ENCODE measurements around the gene ZNF420.
"Not testable (repeated sequence)": the region's sequence is repeated elsewhere in the genome, so short reads cannot be mapped to it uniquely, and the experiment has no call there.

ZNF420 gene

DNA sequence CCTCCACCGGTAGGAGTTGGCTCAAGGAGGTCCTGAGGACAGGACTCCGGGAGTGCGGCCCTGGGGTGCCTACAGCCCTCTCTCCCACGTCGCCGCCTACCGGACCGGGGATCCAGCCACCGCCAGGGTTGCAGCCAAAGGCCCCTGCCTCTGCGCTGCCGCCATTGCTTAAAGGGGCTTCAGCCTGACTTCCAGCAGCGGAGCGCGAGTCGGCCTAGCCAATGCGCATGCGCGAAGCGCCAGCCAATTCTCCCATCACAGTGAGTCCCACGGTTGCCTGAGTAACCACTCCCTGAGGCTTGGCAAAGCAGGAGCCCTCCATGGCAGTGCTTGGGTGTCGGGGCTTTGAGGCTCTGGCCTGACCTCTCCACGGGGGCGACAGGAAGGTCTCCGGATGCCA is 21.5 kb upstream of the ZNF420 start:
- Histone ChIP-seq H3K36me3 (ENCODE audit: control insufficient read depth, low read length) (no peaks in the 10 kb centered on the region), H3K4me2 (ENCODE audit: low read length) (no peak overlapping the region), H3K4me3 (ENCODE audit: low read length) (no peak overlapping the region), H3K9me3 (ENCODE audit: control insufficient read depth, insufficient read depth, low read length) (peaks cover 36% of the 10 kb centered on the region), H3F3A (ENCODE audit: control insufficient read depth, insufficient read depth) (no peaks in the 10 kb centered on the region), H3K27ac (ENCODE audit: low read depth, low read length) (no peak overlapping the region), H3K79me2 (ENCODE audit: control insufficient read depth, low read length) (no peaks in the 10 kb centered on the region), H3K27me3 (ENCODE audit: control insufficient read depth, low read length) (no peaks in the 10 kb centered on the region), H4K20me1 (ENCODE audit: control insufficient read depth, insufficient read depth, low read depth, low read length) (no peaks in the 10 kb centered on the region), H3K9me2 (replicated peaks; ENCODE audit: control insufficient read depth, low read length) (no peaks in the 10 kb centered on the region), H3K4me1 (ENCODE audit: control insufficient read depth, low read length) (no peaks in the 10 kb centered on the region)
- TF ChIP-seq EZH2phosphoT487 (IDR thresholded peaks at IDR 0.05; ENCODE audit: borderline replicate concordance, low read length): no peak
- TF ChIP-seq CTCF (IDR thresholded peaks at IDR 0.05; ENCODE audit: low read depth, low read length, poor library complexity, severe bottlenecking): no peak

DNA sequence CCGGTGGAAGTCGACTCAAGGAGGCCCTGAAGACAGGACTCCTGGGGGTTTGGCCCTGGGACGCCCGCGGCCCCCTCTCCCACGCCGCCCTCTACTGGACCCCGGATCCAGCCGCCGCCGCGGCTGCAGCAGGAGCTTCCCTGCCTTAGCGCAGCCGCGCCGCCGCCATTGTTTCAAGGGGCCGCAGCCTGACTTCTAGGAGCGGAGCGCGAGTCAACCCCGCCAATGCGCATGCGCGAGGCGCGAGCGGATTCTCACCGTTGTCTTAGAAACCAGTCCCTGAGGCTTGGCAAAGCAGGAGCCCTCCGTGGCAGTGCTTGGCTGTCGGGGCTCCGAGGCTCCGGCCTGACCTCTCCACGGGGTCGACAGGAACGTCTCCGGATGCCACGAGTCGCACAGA is 19.1 kb upstream of the ZNF420 start:
- Histone ChIP-seq H3K4me2 (ENCODE audit: low read length) (no peak overlapping the region), H3K9me3 (ENCODE audit: control insufficient read depth, insufficient read depth, low read length) (peaks cover 36% of the 10 kb centered on the region), H3K4me3 (ENCODE audit: low read length) (no peak overlapping the region), H4K20me1 (ENCODE audit: control insufficient read depth, insufficient read depth, low read depth, low read length) (no peaks in the 10 kb centered on the region), H3K27me3 (ENCODE audit: control insufficient read depth, low read length) (no peaks in the 10 kb centered on the region), H3K79me2 (ENCODE audit: control insufficient read depth, low read length) (no peaks in the 10 kb centered on the region), H3K36me3 (ENCODE audit: control insufficient read depth, low read length) (no peaks in the 10 kb centered on the region), H3F3A (ENCODE audit: control insufficient read depth, insufficient read depth) (no peaks in the 10 kb centered on the region), H3K27ac (ENCODE audit: low read depth, low read length) (no peak overlapping the region), H3K4me1 (ENCODE audit: control insufficient read depth, low read length) (no peaks in the 10 kb centered on the region), H3K9me2 (replicated peaks; ENCODE audit: control insufficient read depth, low read length) (no peaks in the 10 kb centered on the region)
- no peak for TF ChIP-seq EZH2phosphoT487 (IDR thresholded peaks at IDR 0.05; ENCODE audit: borderline replicate concordance, low read length)

- H3K4me1 ChIP-seq (ENCODE audit: control insufficient read depth, low read length); H3K4me2 ChIP-seq (ENCODE audit: low read length); H3K27me3 ChIP-seq (ENCODE audit: control insufficient read depth, low read length); H3F3A ChIP-seq (ENCODE audit: control insufficient read depth, insufficient read depth); H3K9me2 ChIP-seq (replicated peaks; ENCODE audit: control insufficient read depth, low read length); H3K27ac ChIP-seq (ENCODE audit: low read depth, low read length); H3K36me3 ChIP-seq (ENCODE audit: control insufficient read depth, low read length); H4K20me1 ChIP-seq (ENCODE audit: control insufficient read depth, insufficient read depth, low read depth, low read length); H3K4me3 ChIP-seq (ENCODE audit: low read length); H3K79me2 ChIP-seq (ENCODE audit: control insufficient read depth, low read length): not testable (repeated sequence)
- peaks cover 12% of the 10 kb centered on the region; the same call in 1 of the 2 replicates for H3K9me3 ChIP-seq (ENCODE audit: control insufficient read depth, insufficient read depth, low read length)
Observed at GRCh38 chr19:37064886-37065285, 13.3 kb upstream of the ZNF420 start.

GRCh38 chr19:37074111-37074510 is 4.1 kb upstream of the ZNF420 start:
- H3K27ac ChIP-seq (ENCODE audit: low read depth, low read length): no peak overlapping the region
- H3K27me3 ChIP-seq (ENCODE audit: control insufficient read depth, low read length): no peaks in the 10 kb centered on the region
- peaks cover 6% of the 10 kb centered on the region; the same call in 1 of the 2 replicates for H3K9me3 ChIP-seq (ENCODE audit: control insufficient read depth, insufficient read depth, low read length)
- peaks cover 10% of the 10 kb centered on the region for H3K4me1 ChIP-seq (ENCODE audit: control insufficient read depth, low read length)
- no peaks in the 10 kb centered on the region for H3K36me3 ChIP-seq (ENCODE audit: control insufficient read depth, low read length)
- no peaks in the 10 kb centered on the region for H3F3A ChIP-seq (ENCODE audit: control insufficient read depth, insufficient read depth)
- no peak overlapping the region for H3K4me3 ChIP-seq (ENCODE audit: low read length)
- H3K9me2 ChIP-seq (replicated peaks; ENCODE audit: control insufficient read depth, low read length): no peaks in the 10 kb centered on the region
- H3K79me2 ChIP-seq (ENCODE audit: control insufficient read depth, low read length): peaks cover 8% of the 10 kb centered on the region
- no peak overlapping the region for H3K4me2 ChIP-seq (ENCODE audit: low read length)
- TF ChIP-seq EZH2phosphoT487 (IDR thresholded peaks at IDR 0.05; ENCODE audit: borderline replicate concordance, low read length) (no peak), CTCF (IDR thresholded peaks at IDR 0.05; ENCODE audit: low read depth, low read length, poor library complexity, severe bottlenecking) (no peak)
- H4K20me1 ChIP-seq (ENCODE audit: control insufficient read depth, insufficient read depth, low read depth, low read length): no peaks in the 10 kb centered on the region

All from DOHH2 (cell line).